ENCODE results near the gene GRM2.

The GRM2 gene

DNA sequence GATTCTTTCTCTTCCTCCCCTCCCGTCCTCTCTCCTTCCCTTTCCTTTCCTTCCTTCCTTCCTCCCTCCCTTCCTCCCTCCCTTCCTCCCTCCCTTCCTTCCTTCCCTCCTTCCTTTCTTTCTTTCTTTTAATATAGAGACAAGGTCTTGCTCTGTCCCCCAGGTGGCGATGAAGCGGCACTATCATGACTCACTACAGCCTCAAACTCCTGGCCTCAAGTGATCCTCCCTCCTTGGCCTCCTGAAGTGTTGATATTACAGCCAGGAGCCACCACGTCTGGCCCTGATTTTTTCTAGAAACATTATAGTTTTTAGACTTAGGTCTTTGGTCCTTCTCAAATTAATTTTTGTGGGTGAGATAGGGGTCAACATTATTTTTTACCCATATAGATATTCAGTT, 15.5 kb downstream of the GRM2 start:
- DNase-seq (ENCODE audit: low spot score) = no peak

DNA sequence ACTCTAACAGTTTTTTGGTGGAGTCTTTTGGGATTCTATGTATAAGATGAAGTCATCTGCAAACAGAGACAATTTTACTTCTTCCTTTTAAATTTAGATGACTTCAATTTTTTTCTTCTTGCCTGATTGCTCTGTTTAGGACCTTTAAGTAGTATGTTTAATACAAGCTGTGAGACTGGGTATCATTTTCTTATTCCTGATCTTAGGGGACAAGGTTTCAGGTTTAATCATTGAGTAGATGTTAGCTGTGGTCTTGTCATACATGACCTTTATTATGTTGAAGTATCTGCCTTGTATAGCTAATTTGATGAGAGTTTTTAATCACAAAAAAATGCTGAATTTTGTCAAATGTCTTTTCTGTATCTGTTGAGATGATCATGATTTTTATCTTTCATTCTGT, 20.6 kb downstream of the GRM2 start:
- TF ChIP-seq, protein P1, sequence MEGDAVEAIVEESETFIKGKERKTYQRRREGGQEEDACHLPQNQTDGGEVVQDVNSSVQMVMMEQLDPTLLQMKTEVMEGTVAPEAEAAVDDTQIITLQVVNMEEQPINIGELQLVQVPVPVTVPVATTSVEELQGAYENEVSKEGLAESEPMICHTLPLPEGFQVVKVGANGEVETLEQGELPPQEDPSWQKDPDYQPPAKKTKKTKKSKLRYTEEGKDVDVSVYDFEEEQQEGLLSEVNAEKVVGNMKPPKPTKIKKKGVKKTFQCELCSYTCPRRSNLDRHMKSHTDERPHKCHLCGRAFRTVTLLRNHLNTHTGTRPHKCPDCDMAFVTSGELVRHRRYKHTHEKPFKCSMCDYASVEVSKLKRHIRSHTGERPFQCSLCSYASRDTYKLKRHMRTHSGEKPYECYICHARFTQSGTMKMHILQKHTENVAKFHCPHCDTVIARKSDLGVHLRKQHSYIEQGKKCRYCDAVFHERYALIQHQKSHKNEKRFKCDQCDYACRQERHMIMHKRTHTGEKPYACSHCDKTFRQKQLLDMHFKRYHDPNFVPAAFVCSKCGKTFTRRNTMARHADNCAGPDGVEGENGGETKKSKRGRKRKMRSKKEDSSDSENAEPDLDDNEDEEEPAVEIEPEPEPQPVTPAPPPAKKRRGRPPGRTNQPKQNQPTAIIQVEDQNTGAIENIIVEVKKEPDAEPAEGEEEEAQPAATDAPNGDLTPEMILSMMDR (IDR thresholded peaks at IDR 0.05) = no peak
- H3K4me3 ChIP-seq = no peak overlapping the region
- DNase-seq (ENCODE audit: low spot score) = no peak
- H3K27ac ChIP-seq = no peak overlapping the region

More for the DNA sequence above, 15.5 kb downstream of the GRM2 start:
- TF ChIP-seq, protein P1 (IDR thresholded peaks at IDR 0.05) = no peak
- Histone ChIP-seq H3K27ac (no peak overlapping the region), H3K4me3 (no peak overlapping the region)

DNA sequence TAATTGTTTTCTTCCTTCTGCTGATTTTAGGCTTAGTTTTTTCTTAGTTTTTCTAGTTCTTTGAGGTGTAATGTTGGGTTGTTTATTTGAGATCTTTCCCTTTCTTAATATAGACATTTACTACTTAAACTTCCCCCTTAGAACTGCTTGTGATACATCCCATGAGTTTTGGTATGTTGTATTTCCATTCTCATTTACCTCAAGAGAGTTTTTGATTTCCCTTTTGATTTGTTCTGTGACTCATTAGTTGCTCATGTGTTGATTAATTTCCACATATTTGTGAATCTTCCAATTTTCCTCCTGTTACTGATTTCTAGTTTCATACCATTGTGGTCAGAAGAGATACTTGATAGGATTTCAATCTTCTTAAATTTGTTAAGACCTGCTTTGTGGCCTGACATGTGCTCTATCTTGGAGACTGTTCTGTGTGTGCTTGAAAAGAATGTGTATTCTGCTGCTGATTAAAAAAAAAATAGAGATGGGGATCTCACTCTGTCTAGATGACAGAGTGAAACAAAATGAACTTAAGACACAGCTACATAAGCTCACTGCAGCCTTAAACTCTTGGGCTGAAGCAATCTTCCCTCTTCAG, 22.3 kb downstream of the GRM2 start:
- TF ChIP-seq, protein P1 (IDR thresholded peaks at IDR 0.05) = no peak
- Histone ChIP-seq H3K4me3 (no peak overlapping the region), H3K27ac (no peak overlapping the region)
- DNase-seq (ENCODE audit: low spot score) = no peak

DNA sequence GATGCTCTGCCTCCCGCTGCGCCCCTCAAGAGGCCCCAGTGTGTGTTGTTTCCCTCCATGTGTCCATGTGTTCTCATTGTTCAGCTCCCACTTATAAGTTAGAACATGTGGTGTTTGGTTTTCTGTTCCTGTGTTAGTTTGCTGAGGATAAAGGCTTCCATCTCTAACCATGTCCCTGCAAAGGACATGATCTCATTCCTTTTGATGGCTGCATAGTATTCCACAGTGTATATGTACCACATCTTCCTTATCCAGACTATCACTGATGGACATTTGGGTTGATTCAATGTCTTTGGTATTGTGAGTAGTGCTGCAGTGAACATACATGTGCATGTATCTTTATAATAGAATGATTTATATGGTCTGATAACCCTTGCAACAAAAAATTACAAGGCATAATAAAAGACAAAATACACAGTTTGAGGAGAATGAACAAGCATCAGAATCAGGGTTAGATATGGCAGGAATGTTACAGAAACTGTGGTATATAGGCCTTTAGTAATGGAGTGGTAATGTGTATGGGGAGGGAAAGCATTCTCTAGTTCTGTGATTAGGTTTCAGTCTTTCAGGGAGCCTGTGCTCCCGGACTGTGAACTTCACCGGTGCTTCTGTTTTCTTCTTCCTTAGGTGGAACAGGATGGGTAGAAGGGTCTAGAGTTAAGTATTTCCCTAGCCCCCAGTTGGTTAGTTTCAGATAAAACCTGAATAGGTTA, 27.1 kb downstream of the GRM2 start:
- DNase-seq (ENCODE audit: low spot score) = no peak
- no peak overlapping the region for H3K4me3 ChIP-seq
- H3K27ac ChIP-seq = no peak overlapping the region
- TF ChIP-seq, protein P1 (IDR thresholded peaks at IDR 0.05) = no peak

DNA sequence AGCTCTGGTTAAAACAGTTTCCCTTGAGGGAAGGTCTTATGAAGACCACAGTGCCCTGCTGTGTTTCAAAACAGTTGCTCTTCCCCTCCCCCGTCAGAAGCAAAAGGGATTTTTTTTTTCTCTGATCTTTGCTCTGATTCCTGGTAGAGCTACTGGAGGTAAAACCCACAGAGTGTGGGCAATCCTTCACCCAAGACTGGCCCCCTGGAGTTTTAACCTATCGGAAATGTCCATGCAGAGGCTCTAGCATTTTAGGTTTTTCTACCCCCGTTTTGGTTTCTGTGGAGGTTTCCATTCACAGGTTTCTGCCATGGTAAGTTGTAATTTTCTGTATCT, 27.7 kb downstream of the GRM2 start:
- Histone ChIP-seq H3K27ac (no peak overlapping the region), H3K4me3 (no peak overlapping the region)
- no peak for DNase-seq (ENCODE audit: low spot score)
- TF ChIP-seq, protein P1 (IDR thresholded peaks at IDR 0.05) = no peak

DNA sequence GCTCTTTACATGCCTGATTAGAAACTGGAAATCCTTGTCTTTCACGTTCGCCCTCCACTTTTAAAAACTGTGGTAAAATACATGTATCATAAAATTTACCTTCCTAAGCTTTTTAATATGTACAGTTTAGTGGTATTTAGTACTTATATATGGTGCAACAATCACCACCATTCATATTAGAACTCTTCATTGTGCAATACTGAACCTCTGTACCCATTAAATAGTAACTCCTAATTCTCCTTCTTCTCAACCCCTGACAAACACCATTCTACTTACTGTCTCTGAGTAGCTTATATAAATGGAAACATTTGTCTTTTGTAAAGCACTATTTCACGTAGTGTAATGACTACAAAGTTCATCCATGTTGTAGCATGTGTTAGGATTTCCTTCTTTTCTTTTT, 28.2 kb downstream of the GRM2 start:
- H3K27ac ChIP-seq = no peak overlapping the region
- no peak overlapping the region for H3K4me3 ChIP-seq
- no peak for DNase-seq (ENCODE audit: low spot score)
- TF ChIP-seq, protein P1 (IDR thresholded peaks at IDR 0.05) = no peak

DNA sequence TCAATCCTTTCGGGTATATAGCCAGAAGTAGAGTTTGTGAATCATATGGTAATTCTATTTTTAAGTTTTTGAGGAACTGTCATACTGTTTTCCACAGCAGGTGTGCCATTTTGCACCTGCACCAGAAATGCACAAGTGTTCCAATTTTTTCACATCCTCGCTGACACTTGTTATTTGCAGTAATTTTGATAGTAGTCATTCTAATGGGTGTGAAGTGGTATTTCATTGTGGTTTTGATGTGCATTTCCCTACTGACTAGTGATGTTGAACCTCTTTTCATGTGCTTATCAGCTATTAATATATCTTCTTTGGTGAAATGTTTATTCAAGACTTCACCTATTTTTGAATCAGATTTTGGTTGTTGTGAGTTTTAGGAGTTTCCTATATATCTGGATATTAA, 29.1 kb downstream of the GRM2 start:
- Histone ChIP-seq H3K4me3 (no peak overlapping the region), H3K27ac (no peak overlapping the region)
- DNase-seq (ENCODE audit: low spot score) = no peak
- TF ChIP-seq, protein P1 (IDR thresholded peaks at IDR 0.05) = no peak
